HG02884 (cell line): ENCODE measurements around the gene SUCLG2.
"Not testable (repeated sequence)": the region's sequence is repeated elsewhere in the genome, so short reads cannot be mapped to it uniquely, and the experiment has no call there.

ENCODE experiments used
- ATAC-seq: cut with Tn5 transposase; IDR thresholded peaks from one replicate; pipeline ENCODE4 v1.9.1; 2021; ENCODE audit warnings: mild to moderate bottlenecking, moderate library complexity; ENCODE audit not compliant: unreplicated experiment

The SUCLG2 gene

DNA sequence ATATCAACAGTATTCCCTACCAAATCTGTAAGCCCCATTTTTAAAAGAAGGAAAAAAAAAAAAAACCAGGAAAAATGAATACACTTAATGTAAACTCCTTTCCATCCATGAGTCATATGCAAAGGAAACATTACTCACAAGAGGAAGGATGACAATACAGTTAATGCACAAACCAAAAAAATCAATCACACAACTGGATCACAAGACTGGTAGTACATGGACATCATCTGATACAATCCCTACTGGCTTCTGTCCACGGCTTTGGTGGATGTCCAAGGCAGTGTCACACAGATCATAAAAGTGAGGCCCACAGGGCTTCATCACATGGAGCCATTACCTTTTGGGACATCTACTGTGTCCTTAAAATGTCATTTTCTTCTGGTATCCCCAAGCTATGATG lies 44.0 kb downstream of the SUCLG2 start:
- no peak for ATAC-seq

- ATAC-seq, result no peak
Observed at GRCh38 chr3:67609709-67610108, 44.7 kb downstream of the SUCLG2 start.

DNA sequence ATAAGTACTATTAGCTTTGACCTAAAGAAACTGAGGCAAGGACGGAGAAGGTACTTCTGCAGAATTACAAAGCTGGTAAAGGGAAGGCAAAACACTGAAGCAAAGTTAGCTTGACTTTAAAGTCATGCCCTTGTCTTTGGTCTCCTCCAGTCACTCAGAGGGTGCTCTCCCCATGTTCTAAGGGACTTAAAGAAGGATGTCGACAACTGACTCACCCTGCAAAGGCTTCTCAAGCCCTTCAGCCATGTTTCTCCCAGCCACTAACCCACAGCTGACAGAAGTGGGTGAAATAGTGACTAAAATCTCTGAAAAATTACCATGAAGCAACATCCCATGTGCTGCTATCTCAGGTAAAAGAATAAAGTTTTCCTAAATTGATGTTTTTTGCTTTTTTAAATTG lies 46.4 kb downstream of the SUCLG2 start:
- no peak for ATAC-seq

DNA sequence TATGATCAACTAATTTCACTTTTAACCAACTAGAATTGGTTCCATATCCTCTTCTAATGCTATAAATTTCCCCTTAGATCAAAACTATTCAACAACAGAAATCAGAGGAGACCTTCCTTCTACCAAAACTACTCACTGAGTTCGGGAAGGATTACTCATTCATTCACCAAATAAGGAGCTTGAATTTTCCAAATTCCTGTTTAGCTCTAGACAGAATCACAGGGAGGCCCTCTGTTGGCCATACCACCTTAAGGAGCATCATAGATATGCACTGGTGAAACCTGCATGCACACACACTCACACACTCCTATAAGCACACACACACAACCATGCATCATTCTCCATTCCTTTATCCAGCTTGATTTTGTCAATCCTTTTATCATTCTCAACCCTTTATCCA lies 49.0 kb downstream of the SUCLG2 start:
- ATAC-seq, result no peak

GRCh38 chr3:67602816-67603215 lies 51.6 kb downstream of the SUCLG2 start:
- no peak for ATAC-seq

DNA sequence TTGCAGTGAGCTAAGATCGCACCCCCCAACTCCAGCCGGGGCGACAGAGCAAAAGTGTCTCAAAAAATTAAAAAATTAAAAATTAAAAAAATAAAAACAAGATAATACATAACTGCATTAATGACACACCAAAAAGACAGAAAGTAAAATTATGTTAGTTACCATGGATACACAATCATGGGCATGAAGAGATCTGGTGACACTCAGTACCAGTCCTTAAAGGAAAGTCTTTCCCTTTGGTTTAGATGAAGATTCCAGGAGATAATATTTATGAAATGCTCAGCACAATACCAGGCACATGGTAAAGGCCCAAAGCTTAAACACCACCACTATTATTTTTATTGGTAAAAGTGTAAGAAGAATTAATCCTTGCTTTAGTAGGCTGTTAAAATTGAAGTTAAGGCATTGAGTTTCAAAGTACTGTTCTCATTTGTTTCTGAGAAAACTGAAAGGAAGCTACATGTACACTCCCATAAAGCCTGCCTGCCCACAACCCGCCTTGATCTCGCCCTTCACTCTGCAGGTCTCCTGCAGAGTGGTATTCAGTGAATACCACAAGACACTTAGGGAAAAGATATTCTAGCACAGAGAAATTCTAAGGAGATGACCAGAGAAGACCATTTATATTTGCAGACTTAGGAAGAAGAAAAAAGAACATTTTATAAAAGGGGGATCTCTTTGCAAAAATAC lies 52.3 kb downstream of the SUCLG2 start:
- no peak for ATAC-seq

DNA sequence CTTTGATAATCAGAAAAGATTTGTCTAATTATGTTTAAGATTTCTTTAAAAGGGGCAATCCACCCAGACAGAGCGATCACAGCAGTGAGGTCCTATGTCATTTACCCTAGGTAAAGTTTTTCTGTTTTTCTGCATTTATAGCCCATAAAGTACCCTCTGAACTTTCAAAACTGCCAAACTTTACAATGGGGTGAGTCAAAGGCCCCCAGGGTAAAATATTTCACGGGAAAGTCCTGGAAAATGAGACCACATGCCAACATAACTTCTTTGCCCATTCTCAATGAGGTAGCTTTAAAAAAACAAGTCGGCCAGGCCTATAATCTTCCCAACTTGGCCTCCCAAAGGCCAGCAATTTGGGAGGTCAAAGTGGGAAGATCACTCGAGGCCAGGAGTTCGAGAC lies 53.0 kb downstream of the SUCLG2 start:
- ATAC-seq, result no peak

DNA sequence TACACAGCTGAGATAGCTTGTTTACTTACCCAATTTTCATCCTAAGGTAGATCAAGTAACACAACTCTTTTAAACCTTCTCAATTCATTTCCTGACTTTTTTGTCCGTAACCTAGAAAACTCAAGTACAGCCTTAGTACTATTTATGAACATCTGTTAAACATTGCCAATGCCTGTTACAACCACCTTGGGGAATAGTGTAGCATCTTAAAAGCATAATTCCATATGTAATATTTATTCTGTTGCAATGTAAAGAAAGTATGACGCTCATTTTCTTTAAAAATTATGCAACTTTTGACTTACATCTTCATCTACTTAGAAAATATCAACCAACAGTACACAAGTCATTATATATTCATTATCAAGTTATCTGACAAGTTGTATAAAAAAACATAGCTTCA lies 54.6 kb downstream of the SUCLG2 start:
- ATAC-seq, result no peak

DNA sequence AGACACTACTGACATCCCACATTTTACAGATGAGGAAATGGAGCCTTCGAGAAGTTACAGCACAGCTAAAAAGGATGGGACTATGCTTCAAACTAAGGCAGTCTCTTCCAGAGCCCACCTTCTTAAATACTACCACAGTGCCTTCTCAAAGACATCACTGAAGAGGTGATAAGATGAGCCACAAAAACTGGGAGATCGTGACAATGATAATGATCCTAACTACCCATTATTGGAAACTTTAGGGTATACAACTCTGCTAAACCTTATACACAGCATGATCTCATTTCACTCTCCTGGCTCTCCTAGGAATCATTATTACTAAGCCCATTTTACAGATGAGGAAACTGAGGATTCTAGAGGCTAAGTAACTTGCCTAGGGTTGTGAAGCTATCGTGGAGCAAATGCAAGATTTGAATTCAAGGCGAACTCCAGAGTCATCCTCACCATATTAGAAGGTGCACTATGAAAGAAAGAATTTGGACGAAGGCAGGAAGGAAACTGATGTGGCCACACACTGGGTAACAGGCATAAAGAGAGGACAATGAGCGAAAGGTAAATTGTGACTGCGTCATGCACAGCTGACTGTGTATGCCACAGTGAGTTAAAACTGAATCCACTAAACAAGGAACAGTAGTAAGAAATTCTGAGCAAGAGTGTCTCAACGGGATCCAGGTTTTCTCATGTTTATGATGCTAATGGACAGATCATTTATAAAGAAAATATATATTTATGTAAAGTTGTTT lies 55.4 kb downstream of the SUCLG2 start:
- no peak for ATAC-seq

GRCh38 chr3:67595424-67595823 lies 59.0 kb downstream of the SUCLG2 start:
- no peak for ATAC-seq

DNA sequence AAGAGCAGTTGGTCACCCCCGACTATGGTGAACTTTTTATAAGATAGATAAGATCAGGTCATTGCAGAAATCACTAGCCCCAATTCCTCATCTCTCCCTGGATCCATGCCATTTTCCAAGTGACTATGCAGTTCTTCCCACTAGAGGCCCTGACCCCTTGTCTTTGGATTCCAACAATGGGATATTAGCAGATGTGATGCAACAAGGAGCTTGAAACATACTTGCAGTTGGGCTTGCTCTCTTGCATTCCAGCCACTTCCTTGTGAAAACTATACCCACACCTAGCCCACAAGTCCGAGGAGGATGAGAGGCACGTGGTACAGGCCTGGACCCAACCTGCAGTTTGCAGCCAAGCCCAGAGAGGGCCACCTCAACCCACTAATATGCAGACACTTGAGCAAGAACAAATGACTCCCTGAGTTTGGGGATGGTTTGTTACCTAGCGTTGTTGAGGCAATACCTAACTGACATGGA lies 60.6 kb downstream of the SUCLG2 start:
- no peak for ATAC-seq

- no peak for ATAC-seq
Observed at GRCh38 chr3:67592057-67592456, 62.4 kb downstream of the SUCLG2 start.

GRCh38 chr3:67587811-67588210 lies 66.6 kb downstream of the SUCLG2 start:
- no peak for ATAC-seq

- ATAC-seq, result no peak
Observed at GRCh38 chr3:67587301-67587700, 67.1 kb downstream of the SUCLG2 start.

DNA sequence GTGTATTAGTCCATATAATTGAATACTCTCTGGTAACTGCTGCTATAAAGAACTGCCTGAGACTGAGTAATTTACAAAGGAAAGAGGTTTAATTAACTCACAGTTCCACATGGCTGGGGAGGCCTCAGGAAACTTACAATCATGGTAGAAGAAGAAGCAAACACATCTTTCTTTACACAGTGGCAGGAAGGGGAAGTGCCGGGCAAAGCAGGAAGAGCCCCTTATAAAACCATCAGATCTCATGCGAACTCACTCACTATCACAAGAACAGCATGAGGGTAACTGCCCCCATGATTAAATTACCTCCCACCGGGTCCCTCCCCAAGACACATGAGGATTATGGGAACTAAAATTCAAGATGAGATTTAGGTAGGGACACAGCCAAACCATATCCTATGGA lies 69.8 kb downstream of the SUCLG2 start:
- not testable (repeated sequence) for ATAC-seq

DNA sequence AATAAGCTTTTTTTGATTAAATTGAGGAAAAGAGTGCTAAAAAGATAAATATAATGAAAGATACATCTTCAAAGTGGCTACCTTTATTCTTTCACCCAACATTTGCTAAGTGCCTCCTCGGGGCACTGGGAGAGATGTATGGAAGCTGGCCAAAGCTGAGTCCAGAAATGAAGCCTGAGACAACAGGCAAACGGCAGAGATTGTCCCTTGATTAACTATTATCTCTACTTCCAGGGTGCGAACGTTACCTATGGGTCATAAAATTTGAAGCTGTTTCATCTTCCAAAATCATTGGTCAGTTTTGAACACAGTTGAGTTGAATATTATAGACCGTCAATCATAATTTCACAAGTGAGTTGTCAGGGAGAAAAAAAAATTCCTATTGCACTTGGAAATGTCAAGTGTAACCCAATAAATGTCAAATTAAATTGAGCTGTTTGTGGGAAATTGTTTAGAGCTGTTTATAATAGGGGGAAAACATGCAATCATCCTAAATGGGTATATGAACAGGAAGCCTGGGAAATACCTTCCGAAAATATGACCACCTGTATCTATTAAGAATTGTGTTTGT lies 73.9 kb downstream of the SUCLG2 start:
- ATAC-seq, result no peak

GRCh38 chr3:67578416-67578815 lies 76.0 kb downstream of the SUCLG2 start:
- no peak for ATAC-seq

DNA sequence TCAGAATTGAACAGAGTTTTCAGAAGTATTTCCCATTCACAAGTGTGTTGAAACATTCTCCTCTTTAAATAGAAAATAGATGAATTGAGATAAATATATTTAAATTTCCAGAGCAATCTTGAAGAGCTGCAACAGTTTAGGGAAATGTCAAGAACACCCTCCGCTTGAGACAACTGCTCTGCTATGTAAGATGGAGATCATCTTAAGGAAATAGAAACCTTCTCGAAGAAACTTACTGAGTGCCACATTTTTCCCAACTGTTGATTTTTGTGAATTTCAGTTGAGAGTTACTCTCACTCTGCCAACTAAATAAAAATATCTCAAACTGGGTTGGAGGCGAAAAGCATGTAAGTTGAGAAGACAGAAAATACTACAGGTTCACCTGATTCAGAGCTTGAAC lies 78.0 kb downstream of the SUCLG2 start:
- ATAC-seq, result no peak

DNA sequence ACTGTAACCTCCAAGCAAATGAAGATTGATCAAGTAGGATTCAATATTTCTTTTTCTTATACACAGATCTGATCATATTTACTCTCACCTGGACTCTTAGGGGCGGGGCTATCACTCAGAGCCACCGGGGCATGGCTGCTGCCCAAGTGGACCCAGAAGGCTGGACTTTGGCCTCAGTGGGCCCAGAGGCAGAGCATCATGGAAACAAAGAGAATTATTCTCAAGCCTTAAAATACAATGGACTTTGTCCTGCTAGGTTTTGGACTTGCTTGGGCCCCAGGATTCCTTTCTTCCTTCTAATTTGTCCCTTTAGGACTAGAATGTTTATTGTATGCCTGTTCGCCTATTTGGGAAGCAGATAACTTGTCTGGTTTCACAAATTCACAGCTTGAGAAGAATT lies 85.1 kb downstream of the SUCLG2 start:
- no peak for ATAC-seq

- no peak for ATAC-seq
Observed at GRCh38 chr3:67567893-67568292, 86.5 kb downstream of the SUCLG2 start.

GRCh38 chr3:67564973-67565372 lies 89.4 kb downstream of the SUCLG2 start:
- no peak for ATAC-seq

DNA sequence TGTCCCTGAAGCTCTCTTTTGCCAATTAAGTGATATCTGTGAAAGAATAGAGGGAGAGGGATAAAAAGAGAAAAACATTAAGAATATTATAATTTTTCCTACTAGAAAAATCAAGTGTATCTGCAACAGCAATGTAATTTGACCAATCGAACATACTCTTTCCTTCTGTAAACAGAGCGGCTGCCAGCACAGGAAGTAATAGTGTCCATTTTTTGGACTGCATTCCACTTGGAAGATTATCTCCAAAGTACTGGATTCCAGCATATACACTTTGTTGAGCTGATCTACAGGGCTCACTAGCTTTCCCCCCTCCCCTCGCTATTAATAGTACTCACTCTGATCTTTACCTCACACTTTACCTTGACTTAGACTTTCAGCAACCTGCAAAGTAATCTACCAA lies 90.4 kb downstream of the SUCLG2 start:
- ATAC-seq, result no peak
